Liver (tissue), 9 donors: Measurements from ENCODE around the gene C20orf173. TPM values are rescaled to one million over a fixed set of nuclear protein-coding genes. Genes with fewer than 3 reads are reported as not detected.

Source experiments
- DNase-seq: peaks from one replicate; pipeline ENCODE4 v3.0.0-alpha.2; 2017; ENCODE audit warnings: low spot score
- H3K27ac ChIP-seq, 2 donors: one replicate each; pipeline ENCODE4 v1.7.0; 2013; ENCODE audit warnings: inconsistent platforms in 2 of 2, low read length in 2 of 2, control low read depth in 1 of 2, low read depth in 1 of 2, mild to moderate bottlenecking in 1 of 2
- H3K27me3 ChIP-seq, 4 donors: one replicate each; pipeline versions ENCODE4 v1.6.1 to v1.7.0; 2013; ENCODE audit warnings: low read length in 3 of 4, inconsistent platforms in 1 of 4, mild to moderate bottlenecking in 1 of 4, moderate library complexity in 1 of 4; ENCODE audit not compliant: control insufficient read depth in 4 of 4, insufficient read depth in 4 of 4
- H3K36me3 ChIP-seq, 4 donors: one replicate each; pipeline versions ENCODE4 v1.6.1 to v1.7.0; 2013; ENCODE audit warnings: low read length in 3 of 4, mild to moderate bottlenecking in 3 of 4, low read depth in 1 of 4, moderate library complexity in 1 of 4; ENCODE audit not compliant: control insufficient read depth in 4 of 4, insufficient read depth in 3 of 4
- H3K4me1 ChIP-seq, 4 donors: one replicate each; pipeline versions ENCODE4 v1.6.1 to v1.7.0; 2013; ENCODE audit warnings: low read length in 3 of 4, mild to moderate bottlenecking in 3 of 4, moderate library complexity in 1 of 4; ENCODE audit not compliant: control insufficient read depth in 4 of 4, insufficient read depth in 4 of 4
- H3K4me3 ChIP-seq, 3 donors: one replicate each; pipeline versions ENCODE4 v1.6.1 to v1.7.0; 2013; ENCODE audit warnings: low read length in 3 of 3, control low read depth in 1 of 3, low read depth in 1 of 3, mild to moderate bottlenecking in 1 of 3
- H3K9ac ChIP-seq, 2 donors: one replicate each; pipeline ENCODE4 v1.7.0; 2013; ENCODE audit warnings: low read length in 2 of 2, mild to moderate bottlenecking in 2 of 2, moderate library complexity in 2 of 2, control low read depth in 1 of 2, low read depth in 1 of 2
- H3K9me3 ChIP-seq, 4 donors: one replicate each; pipeline versions ENCODE4 v1.6.1 to v1.7.0; 2013; ENCODE audit warnings: low read length in 3 of 4; ENCODE audit not compliant: control insufficient read depth in 4 of 4
- FOXA1 ChIP-seq: IDR thresholded peaks from 2 replicates; pipeline ENCODE4 v1.6.1; 2016; ENCODE audit warnings: antibody characterized with exemption
- HNF4A ChIP-seq, 2 donors: conservative IDR thresholded peaks; 2 replicates each; pipeline ENCODE4 v1.6.1; 2016; ENCODE audit warnings: antibody characterized with exemption in 2 of 2, mild to moderate bottlenecking in 2 of 2
- JUND ChIP-seq, 2 donors: IDR thresholded peaks; 2 replicates each; pipeline ENCODE4 v1.6.1; 2016; ENCODE audit warnings: antibody characterized with exemption in 2 of 2
- RAD21 ChIP-seq, 2 donors: IDR thresholded peaks; 2 replicates each; pipeline ENCODE4 v1.6.1; 2016; ENCODE audit warnings: antibody characterized with exemption in 2 of 2, mild to moderate bottlenecking in 2 of 2
- RXRA ChIP-seq, 2 donors: IDR thresholded peaks; 2 replicates each; pipeline ENCODE4 v1.6.1; 2017 to 2018; ENCODE audit warnings: antibody characterized with exemption in 2 of 2, mild to moderate bottlenecking in 1 of 2
- SP1 ChIP-seq: IDR thresholded peaks from 2 replicates; pipeline ENCODE4 v1.6.1; 2018; ENCODE audit warnings: antibody characterized with exemption, mild to moderate bottlenecking
- TAF1 ChIP-seq: conservative IDR thresholded peaks from 2 replicates; pipeline ENCODE4 v1.6.1; 2016; ENCODE audit warnings: antibody characterized with exemption, mild to moderate bottlenecking
- YY1 ChIP-seq: IDR thresholded peaks from 2 replicates; pipeline ENCODE4 v1.6.1; 2016; ENCODE audit warnings: antibody characterized with exemption, mild to moderate bottlenecking
- whole genome bisulfite sequencing: extraction: QIAGEN DNeasy Blood & Tissue Kit; methylation state at CpG from one replicate; pipeline ENCODE4 v1.1.7; 2013; 5-methylcytosine and 5-hydroxymethylcytosine counted together
- polyA plus RNA-seq, 2 donors: library from polyadenylated mRNA; stranded (reverse) in 1 of 2; unstranded in 1 of 2; fragments of 200-250 nt in 1 of 2; fragments of >200 nt in 1 of 2; fragmentation: Nextera tagmentation in 1 of 2; extraction: Ambion mirVana in 1 of 2; gene quantifications; one replicate each; pipeline versions ENCODE4 v1.2.1 to v1.2.3, GENCODE V29; 2013 to 2015
- total RNA-seq, 2 donors: library from RNA; depleted of rRNA; stranded (reverse); fragments of >200 nt; gene quantifications; one replicate each; pipeline ENCODE4 v1.2.3, GENCODE V29; 2014
- TF ChIP-seq, protein P1 (sequence below): IDR thresholded peaks from 2 replicates; pipeline ENCODE4 v1.6.1; 2016; ENCODE audit warnings: antibody characterized with exemption
- TF ChIP-seq, protein P2 (sequence below): IDR thresholded peaks from 2 replicates; pipeline ENCODE4 v1.6.1; 2016; ENCODE audit warnings: antibody characterized with exemption
- TF ChIP-seq, protein P3 (sequence below): IDR thresholded peaks from 2 replicates; pipeline ENCODE4 v1.6.1; 2016; ENCODE audit warnings: antibody characterized with exemption, mild to moderate bottlenecking
- TF ChIP-seq, protein P4 (sequence below): IDR thresholded peaks from 2 replicates; pipeline ENCODE4 v1.6.1; 2016; ENCODE audit warnings: antibody characterized with exemption
- TF ChIP-seq, protein P5 (sequence below): fragments of 150-350 bp; IDR thresholded peaks from 2 replicates; pipeline ENCODE4 v1.5.1; 2017; ENCODE audit warnings: improper control_type of control experiment, low read depth, low read length; ENCODE audit not compliant: missing input control
- donor health status: healthy.
- donor health status: healthy.
- donor health status: healthy.
- donor health status: healthy.
- donor health status: healthy.

Gene C20orf173
- total and polyA plus RNA-seq, 4 donors, result not detected

DNA sequence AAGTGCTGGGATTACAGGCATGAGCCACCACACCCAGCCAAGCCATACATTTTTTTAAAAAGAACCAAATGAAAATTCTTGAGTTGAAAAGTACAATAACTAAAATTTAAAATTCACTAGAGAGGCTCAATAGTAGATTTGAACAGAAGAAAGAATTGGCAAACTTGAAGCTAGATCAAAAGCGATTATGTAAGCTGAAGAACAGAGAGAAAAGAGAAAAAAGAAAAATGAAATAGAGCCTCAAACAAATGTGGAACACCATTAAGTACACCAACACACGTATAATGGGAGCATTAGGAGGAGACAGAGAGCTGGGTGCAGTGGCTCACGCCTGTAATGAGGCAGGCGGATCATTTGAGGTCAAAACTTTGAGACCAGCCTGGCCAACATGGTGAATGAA lies 43.4 kb upstream of the C20orf173 start:
- 91% methylated on average over 4 of the region's 4 CpGs for WGBS
- TF ChIP-seq SP1 (no peak), RAD21 (IDR thresholded peaks at IDR 0.05) (no peak), JUND (IDR thresholded peaks at IDR 0.05) (no peak), RXRA (IDR thresholded peaks at IDR 0.05) (no peak), FOXA1 (no peak), TAF1 (no peak), HNF4A (conservative IDR thresholded peaks at IDR 0.05) (no peak), YY1 (no peak)
- TF ChIP-seq, protein P1, sequence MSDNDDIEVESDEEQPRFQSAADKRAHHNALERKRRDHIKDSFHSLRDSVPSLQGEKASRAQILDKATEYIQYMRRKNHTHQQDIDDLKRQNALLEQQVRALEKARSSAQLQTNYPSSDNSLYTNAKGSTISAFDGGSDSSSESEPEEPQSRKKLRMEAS, result no peak
- TF ChIP-seq, protein P2, sequence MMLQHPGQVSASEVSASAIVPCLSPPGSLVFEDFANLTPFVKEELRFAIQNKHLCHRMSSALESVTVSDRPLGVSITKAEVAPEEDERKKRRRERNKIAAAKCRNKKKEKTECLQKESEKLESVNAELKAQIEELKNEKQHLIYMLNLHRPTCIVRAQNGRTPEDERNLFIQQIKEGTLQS, result no peak
- TF ChIP-seq, protein P3, sequence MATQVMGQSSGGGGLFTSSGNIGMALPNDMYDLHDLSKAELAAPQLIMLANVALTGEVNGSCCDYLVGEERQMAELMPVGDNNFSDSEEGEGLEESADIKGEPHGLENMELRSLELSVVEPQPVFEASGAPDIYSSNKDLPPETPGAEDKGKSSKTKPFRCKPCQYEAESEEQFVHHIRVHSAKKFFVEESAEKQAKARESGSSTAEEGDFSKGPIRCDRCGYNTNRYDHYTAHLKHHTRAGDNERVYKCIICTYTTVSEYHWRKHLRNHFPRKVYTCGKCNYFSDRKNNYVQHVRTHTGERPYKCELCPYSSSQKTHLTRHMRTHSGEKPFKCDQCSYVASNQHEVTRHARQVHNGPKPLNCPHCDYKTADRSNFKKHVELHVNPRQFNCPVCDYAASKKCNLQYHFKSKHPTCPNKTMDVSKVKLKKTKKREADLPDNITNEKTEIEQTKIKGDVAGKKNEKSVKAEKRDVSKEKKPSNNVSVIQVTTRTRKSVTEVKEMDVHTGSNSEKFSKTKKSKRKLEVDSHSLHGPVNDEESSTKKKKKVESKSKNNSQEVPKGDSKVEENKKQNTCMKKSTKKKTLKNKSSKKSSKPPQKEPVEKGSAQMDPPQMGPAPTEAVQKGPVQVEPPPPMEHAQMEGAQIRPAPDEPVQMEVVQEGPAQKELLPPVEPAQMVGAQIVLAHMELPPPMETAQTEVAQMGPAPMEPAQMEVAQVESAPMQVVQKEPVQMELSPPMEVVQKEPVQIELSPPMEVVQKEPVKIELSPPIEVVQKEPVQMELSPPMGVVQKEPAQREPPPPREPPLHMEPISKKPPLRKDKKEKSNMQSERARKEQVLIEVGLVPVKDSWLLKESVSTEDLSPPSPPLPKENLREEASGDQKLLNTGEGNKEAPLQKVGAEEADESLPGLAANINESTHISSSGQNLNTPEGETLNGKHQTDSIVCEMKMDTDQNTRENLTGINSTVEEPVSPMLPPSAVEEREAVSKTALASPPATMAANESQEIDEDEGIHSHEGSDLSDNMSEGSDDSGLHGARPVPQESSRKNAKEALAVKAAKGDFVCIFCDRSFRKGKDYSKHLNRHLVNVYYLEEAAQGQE, result no peak
- TF ChIP-seq, protein P4, sequence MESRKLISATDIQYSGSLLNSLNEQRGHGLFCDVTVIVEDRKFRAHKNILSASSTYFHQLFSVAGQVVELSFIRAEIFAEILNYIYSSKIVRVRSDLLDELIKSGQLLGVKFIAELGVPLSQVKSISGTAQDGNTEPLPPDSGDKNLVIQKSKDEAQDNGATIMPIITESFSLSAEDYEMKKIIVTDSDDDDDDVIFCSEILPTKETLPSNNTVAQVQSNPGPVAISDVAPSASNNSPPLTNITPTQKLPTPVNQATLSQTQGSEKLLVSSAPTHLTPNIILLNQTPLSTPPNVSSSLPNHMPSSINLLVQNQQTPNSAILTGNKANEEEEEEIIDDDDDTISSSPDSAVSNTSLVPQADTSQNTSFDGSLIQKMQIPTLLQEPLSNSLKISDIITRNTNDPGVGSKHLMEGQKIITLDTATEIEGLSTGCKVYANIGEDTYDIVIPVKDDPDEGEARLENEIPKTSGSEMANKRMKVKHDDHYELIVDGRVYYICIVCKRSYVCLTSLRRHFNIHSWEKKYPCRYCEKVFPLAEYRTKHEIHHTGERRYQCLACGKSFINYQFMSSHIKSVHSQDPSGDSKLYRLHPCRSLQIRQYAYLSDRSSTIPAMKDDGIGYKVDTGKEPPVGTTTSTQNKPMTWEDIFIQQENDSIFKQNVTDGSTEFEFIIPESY, result no peak
- TF ChIP-seq, protein P5, sequence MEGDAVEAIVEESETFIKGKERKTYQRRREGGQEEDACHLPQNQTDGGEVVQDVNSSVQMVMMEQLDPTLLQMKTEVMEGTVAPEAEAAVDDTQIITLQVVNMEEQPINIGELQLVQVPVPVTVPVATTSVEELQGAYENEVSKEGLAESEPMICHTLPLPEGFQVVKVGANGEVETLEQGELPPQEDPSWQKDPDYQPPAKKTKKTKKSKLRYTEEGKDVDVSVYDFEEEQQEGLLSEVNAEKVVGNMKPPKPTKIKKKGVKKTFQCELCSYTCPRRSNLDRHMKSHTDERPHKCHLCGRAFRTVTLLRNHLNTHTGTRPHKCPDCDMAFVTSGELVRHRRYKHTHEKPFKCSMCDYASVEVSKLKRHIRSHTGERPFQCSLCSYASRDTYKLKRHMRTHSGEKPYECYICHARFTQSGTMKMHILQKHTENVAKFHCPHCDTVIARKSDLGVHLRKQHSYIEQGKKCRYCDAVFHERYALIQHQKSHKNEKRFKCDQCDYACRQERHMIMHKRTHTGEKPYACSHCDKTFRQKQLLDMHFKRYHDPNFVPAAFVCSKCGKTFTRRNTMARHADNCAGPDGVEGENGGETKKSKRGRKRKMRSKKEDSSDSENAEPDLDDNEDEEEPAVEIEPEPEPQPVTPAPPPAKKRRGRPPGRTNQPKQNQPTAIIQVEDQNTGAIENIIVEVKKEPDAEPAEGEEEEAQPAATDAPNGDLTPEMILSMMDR, result no peak
- DNase-seq, result no peak
- Histone ChIP-seq H3K36me3 (no peaks in the 10 kb centered on the region), H3K4me3 (no peak overlapping the region), H3K9me3 (peaks cover 0 to 3% (median 1%) of the 10 kb centered on the region in 4 donors), H3K4me1 (no peaks in the 10 kb centered on the region), H3K27me3 (no peaks in the 10 kb centered on the region), H3K27ac (no peak overlapping the region), H3K9ac (no peak overlapping the region)

DNA sequence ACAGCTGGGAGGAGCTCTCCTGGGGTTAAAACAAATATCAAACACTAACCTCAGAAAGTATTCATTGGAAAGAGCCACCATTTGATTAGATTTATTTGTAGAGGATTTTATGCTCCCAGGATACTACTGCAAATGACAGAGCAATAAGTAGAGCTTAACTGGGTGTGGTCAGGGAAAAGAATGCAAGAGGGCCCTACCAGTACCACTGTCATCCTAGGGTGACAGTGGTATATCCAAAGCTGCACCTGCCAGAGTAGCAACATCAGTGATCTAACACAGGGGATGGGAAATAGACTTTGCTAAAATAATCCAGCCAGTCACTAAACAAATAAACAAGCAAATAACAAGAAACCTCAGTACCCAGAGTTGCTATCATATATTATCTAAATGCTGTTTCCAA lies 42.1 kb upstream of the C20orf173 start:
- Histone ChIP-seq H3K4me1 (no peaks in the 10 kb centered on the region), H3K9ac (no peak overlapping the region), H3K27me3 (no peaks in the 10 kb centered on the region), H3K27ac (no peak overlapping the region), H3K9me3 (peaks cover 0 to 3% (median 1%) of the 10 kb centered on the region in 4 donors), H3K4me3 (no peak overlapping the region), H3K36me3 (no peaks in the 10 kb centered on the region)
- no peak for DNase-seq
- TF ChIP-seq, protein P4, result no peak
